PC-9 (cell line): ENCODE measurements around the gene NRIP1. TPM values are rescaled to one million over a fixed set of nuclear protein-coding genes. Genes with fewer than 3 reads are reported as not detected.

Experiments used
- BruUV-seq: library from RNA; stranded (reverse); fragments of 400-500 nt; replicated peaks from 2 replicates; lab custom pipeline; 2021; lab: Mats Ljungman, UMichigan
- CTCF ChIA-PET: fragments of 300-600 bp; sonication (Branson Sonifier 250); formaldehyde crosslinking; loops from one replicate; lab custom pipeline; 2022; ENCODE audit warnings: antibody characterized with exemption; lab: Charles Lee
- POLR2A ChIA-PET: fragments of 300-600 bp; sonication (Branson Sonifier 250); formaldehyde crosslinking; loops from one replicate; lab custom pipeline; 2022; ENCODE audit warnings: antibody characterized with exemption; ENCODE audit not compliant: unreplicated experiment; lab: Charles Lee
- DNase-seq, 2 experiments: peaks; one replicate each; pipeline versions ENCODE4 v3.0.0 to v3.0.0-alpha.2; 2015 to 2022; ENCODE audit warnings: mixed read lengths in 1 of 2
- H2AFZ ChIP-seq: fragments of 200-600 bp; sonication (generic); 2 replicates; pipeline ENCODE4 v1.8.1; 2017; ENCODE audit warnings: antibody characterized with exemption
- H3F3A ChIP-seq: fragments of 200-600 bp; sonication (generic); 2 replicates; pipeline ENCODE4 v1.8.1; 2017; ENCODE audit warnings: antibody characterized with exemption, mild to moderate bottlenecking, low read depth; ENCODE audit not compliant: insufficient read depth
- H3K27ac ChIP-seq: fragments of 200-600 bp; sonication (generic); 2 replicates; pipeline ENCODE4 v1.6.1; 2016; ENCODE audit warnings: mixed run types
- H3K27me3 ChIP-seq: fragments of 200-600 bp; sonication (generic); 2 replicates; pipeline ENCODE4 v1.6.1; 2016; ENCODE audit warnings: low read depth, mixed run types; ENCODE audit not compliant: insufficient read depth
- H3K36me3 ChIP-seq: fragments of 200-600 bp; sonication (generic); 2 replicates; pipeline ENCODE4 v1.6.1; 2016; ENCODE audit warnings: low read depth, mixed run types
- H3K4me1 ChIP-seq: fragments of 200-600 bp; sonication (generic); replicated peaks from 2 replicates; pipeline ENCODE4 v1.6.1; 2016; ENCODE audit warnings: mixed run types; ENCODE audit not compliant: insufficient read depth
- H3K4me2 ChIP-seq: fragments of 200-600 bp; sonication (generic); 2 replicates; pipeline ENCODE4 v1.6.1; 2017; ENCODE audit warnings: mixed run types
- H3K4me3 ChIP-seq: fragments of 200-600 bp; sonication (generic); 2 replicates; pipeline ENCODE4 v1.6.1; 2016; ENCODE audit warnings: mixed run types
- H3K79me2 ChIP-seq: fragments of 200-600 bp; sonication (generic); 2 replicates; pipeline ENCODE4 v1.6.1; 2017; ENCODE audit warnings: low read depth, mixed run types
- H3K9me2 ChIP-seq: fragments of 200-600 bp; sonication (generic); 2 replicates; pipeline ENCODE4 v1.8.1; 2017; ENCODE audit warnings: mild to moderate bottlenecking; ENCODE audit not compliant: insufficient read depth
- H3K9me3 ChIP-seq: fragments of 200-600 bp; sonication (generic); 2 replicates; pipeline ENCODE4 v1.8.1; 2016; ENCODE audit warnings: low read depth; ENCODE audit not compliant: insufficient read depth
- H4K20me1 ChIP-seq: fragments of 200-600 bp; sonication (generic); 2 replicates; pipeline ENCODE4 v1.8.1; 2017; ENCODE audit not compliant: insufficient read depth
- EZH2 ChIP-seq: fragments of 200-600 bp; sonication (generic); IDR thresholded peaks from 2 replicates; pipeline ENCODE4 v1.8.0; 2017; ENCODE audit warnings: antibody characterized with exemption, low read depth
- intact Hi-C: fragments of 100-400 bp; cut with micrococcal nuclease; formaldehyde crosslinking; loops from one replicate; pipeline ENCODE4 v1.10.0; 2022; ENCODE audit not compliant: unreplicated experiment
- total RNA-seq: library from RNA; stranded (reverse); gene quantifications from 2 replicates; pipeline ENCODE4 v1.2.3, GENCODE V29; 2021
- TF ChIP-seq, protein P1 (sequence below): fragments of 200-600 bp; sonication (generic); conservative IDR thresholded peaks from 2 replicates; pipeline ENCODE4 v1.6.1; 2017; ENCODE audit warnings: mixed run types, antibody characterized with exemption, mild to moderate bottlenecking, moderate library complexity

NRIP1 gene
- total RNA-seq, 1 experiment from 2014 or later: 33.0 TPM

DNA sequence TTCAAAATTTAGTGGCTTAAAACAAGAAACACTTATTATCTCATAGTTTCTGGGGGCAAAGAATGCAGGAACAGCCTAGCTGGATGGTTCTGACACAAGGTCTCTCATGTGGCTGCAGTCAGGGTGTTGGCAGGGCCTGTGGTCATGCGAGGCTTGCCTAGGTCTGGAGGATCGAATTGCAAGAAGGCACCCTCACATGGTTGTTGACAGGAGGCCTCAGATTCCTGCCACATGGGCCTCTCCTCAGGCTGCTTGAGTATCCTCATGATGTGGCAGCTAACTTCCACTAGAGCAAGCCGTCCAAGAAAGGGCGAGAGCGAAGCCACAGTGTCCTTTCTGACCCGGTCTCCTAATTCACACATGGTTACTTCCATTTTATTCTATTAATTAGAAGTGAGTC, 6.2 kb upstream of the NRIP1 start:
- peaks cover 4% of the 10 kb centered on the region; the same call in 1 of the 2 replicates for H3K79me2 ChIP-seq
- BruUV-seq: no TSS peak
- H3K36me3 ChIP-seq: no peaks in the 10 kb centered on the region
- H3F3A ChIP-seq: peaks cover 6% of the 10 kb centered on the region; the same call in 1 of the 2 replicates
- peaks cover 15% of the 10 kb centered on the region for H3K4me1 ChIP-seq
- H4K20me1 ChIP-seq: no peaks in the 10 kb centered on the region
- ChIA-PET POLR2A (no interaction called here), CTCF (no interaction called here)
- H3K9me3 ChIP-seq: no peaks in the 10 kb centered on the region
- no peak overlapping the region for H3K4me3 ChIP-seq
- no peak overlapping the region for H2AFZ ChIP-seq
- DNase-seq: no peak
- TF ChIP-seq, protein P1, sequence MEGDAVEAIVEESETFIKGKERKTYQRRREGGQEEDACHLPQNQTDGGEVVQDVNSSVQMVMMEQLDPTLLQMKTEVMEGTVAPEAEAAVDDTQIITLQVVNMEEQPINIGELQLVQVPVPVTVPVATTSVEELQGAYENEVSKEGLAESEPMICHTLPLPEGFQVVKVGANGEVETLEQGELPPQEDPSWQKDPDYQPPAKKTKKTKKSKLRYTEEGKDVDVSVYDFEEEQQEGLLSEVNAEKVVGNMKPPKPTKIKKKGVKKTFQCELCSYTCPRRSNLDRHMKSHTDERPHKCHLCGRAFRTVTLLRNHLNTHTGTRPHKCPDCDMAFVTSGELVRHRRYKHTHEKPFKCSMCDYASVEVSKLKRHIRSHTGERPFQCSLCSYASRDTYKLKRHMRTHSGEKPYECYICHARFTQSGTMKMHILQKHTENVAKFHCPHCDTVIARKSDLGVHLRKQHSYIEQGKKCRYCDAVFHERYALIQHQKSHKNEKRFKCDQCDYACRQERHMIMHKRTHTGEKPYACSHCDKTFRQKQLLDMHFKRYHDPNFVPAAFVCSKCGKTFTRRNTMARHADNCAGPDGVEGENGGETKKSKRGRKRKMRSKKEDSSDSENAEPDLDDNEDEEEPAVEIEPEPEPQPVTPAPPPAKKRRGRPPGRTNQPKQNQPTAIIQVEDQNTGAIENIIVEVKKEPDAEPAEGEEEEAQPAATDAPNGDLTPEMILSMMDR: no peak
- no peak for TF ChIP-seq EZH2
- H3K27ac ChIP-seq: no peak overlapping the region
- intact Hi-C loops: no loop called here
- H3K4me2 ChIP-seq: no peak overlapping the region
- H3K27me3 ChIP-seq: no peaks in the 10 kb centered on the region
- H3K9me2 ChIP-seq: no peaks in the 10 kb centered on the region

DNA sequence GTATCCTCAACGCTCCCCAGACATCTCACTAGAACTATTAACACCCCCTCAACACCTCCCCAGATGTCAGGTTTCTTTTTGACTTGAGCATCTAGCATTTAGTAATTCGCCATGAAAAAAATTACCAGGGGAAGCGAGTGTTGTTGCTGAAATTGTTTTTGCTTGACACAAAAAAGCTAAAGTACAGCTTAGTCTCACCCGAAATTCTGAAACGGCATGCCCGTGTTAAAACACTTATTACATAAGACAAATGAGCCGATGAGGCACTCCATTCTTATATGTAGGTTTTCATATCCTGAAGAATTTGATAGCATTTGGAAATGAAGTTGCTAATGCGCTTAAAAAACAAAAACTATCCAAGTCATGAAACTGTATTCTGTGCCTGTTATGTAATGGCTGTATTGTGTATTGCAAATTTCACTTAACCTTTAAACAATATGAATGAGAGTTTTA, 1.3 kb upstream of the NRIP1 start:
- TF ChIP-seq EZH2: no peak
- TF ChIP-seq, protein P1: no peak
- peaks cover 42% of the 10 kb centered on the region for H3K79me2 ChIP-seq
- peaks cover 27% of the 10 kb centered on the region for H3K4me1 ChIP-seq
- no peaks in the 10 kb centered on the region for H3K9me2 ChIP-seq
- peaks cover 8% of the 10 kb centered on the region; the same call in 1 of the 2 replicates for H3F3A ChIP-seq
- peak overlapping the region; percentile 90 for H3K4me2 ChIP-seq
- H3K9me3 ChIP-seq: no peaks in the 10 kb centered on the region
- no TSS peak for BruUV-seq
- no peaks in the 10 kb centered on the region for H3K36me3 ChIP-seq
- DNase-seq: no peak
- H3K27me3 ChIP-seq: no peaks in the 10 kb centered on the region
- H2AFZ ChIP-seq: peak overlapping the region; percentile 88
- H3K4me3 ChIP-seq: peak overlapping the region; percentile 81
- intact Hi-C loops: no loop called here
- peak overlapping the region; percentile 74 for H3K27ac ChIP-seq
- peaks cover 10% of the 10 kb centered on the region for H4K20me1 ChIP-seq
- ChIA-PET POLR2A (interaction anchor here (0.6 to 0.7 kb wide), 2 partner anchors 17 to 48 kb away, joined by 3 to 9 read pairs; no protein-coding TSS in a partner anchor), CTCF (no interaction called here)

DNA sequence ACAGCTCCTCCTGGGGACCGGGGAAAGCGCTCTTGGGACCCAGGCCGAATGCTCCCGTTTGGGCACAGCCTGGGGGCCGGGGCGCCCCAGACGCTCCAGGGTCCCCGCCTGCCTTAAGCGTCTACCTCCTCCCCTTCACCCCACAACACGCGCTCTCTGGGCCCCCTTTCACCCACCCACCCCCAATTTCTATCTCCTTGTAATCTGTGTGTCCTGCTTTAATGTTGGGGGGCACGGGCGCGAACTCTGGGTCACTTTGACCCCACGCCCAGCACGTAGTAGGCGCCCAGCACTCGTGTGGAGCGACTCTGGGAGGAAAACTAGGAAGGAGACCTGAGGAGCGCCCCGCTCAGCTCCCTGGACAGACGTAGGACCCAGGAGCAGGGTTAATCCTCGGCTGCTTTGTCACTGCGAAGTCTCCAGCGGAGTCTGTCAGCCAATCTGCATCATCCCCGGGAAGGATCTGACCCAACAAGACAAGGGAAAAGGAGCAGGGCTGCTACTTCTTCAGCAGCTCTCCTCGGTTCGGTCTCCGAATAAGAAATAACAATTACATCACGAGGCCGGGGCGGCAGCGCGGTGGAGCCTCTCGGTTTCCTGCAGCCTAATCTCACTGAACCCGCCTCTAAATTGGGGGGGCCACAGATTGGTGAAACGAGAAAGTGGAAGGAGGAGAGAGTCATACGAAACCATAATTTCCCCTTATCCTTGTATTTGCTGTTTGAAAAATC, 757 bp upstream of the NRIP1 start:
- Histone ChIP-seq H3K4me1 (peaks cover 33% of the 10 kb centered on the region), H3K27ac (peak overlapping the region; percentile 74), H3K4me2 (peak overlapping the region; percentile 90), H3K9me3 (no peaks in the 10 kb centered on the region), H3K79me2 (peaks cover 48% of the 10 kb centered on the region), H4K20me1 (peaks cover 13% of the 10 kb centered on the region), H2AFZ (peak overlapping the region; percentile 88), H3K36me3 (no peaks in the 10 kb centered on the region), H3K27me3 (no peaks in the 10 kb centered on the region), H3F3A (peaks cover 8% of the 10 kb centered on the region; the same call in 1 of the 2 replicates), H3K9me2 (no peaks in the 10 kb centered on the region), H3K4me3 (peak overlapping the region; percentile 81)
- ChIA-PET CTCF (interaction anchor here (0.6 kb wide), 1 partner anchor 808 kb away, joined by 4 read pairs; no protein-coding TSS in a partner anchor), POLR2A (interaction anchor here (0.6 to 0.7 kb wide), 3 partner anchors 16 to 353 kb away, joined by 3 to 9 read pairs (median 3); no protein-coding TSS in a partner anchor)
- TSS peak; percentile 83 for BruUV-seq
- DNase-seq: peak; percentile 37 to 71
- TF ChIP-seq, protein P1: no peak
- TF ChIP-seq EZH2: no peak
- intact Hi-C loops: loop anchor here (1.0 to 2.0 kb wide), 3 partner anchors 145 to 418 kb away; no protein-coding TSS in a partner anchor
